SK-N-SH (cell line): ENCODE measurements around the gene SNX12. TPM values are rescaled to one million over a fixed set of nuclear protein-coding genes. Genes with fewer than 3 reads are reported as not detected.
A peak's percentile ranks its signal among the peaks of the same experiment; 100 is the strongest.

Source experiments
- CTCF ChIA-PET: fragments of 300-600, 350-600 bp; formaldehyde crosslinking; extraction: SDS; loops from one replicate; lab custom pipeline; 2021; lab: Yijun Ruan, JAX
- POLR2A ChIA-PET: fragments of 350-600 bp; sonication (Branson Sonifier 250); formaldehyde crosslinking; extraction: SDS; loops from one replicate; lab custom pipeline; 2020; ENCODE audit warnings: antibody characterized with exemption, inconsistent platforms; lab: Yijun Ruan, JAX
- DNase-seq: peaks from one replicate; pipeline ENCODE4 v3.0.0; 2012
- H2AFZ ChIP-seq: fragments of 200-600 bp; sonication (generic); 2 replicates; pipeline ENCODE4 v1.8.1; 2016; ENCODE audit warnings: antibody characterized with exemption, mild to moderate bottlenecking, low read depth
- H3F3A ChIP-seq: fragments of 200-600 bp; sonication (generic); replicated peaks from 2 replicates; pipeline ENCODE3; 2016; ENCODE audit warnings: antibody characterized with exemption, mild to moderate bottlenecking; ENCODE audit not compliant: insufficient read depth
- H3K27ac ChIP-seq, 2 experiments: fragments of 200-500 bp in 1 of 2; fragments of 200-600 bp in 1 of 2; sonication (Bioruptor generic) in 1 of 2; sonication (generic), shearing (Covaris generic) in 1 of 2; 2 replicates each; pipeline versions ENCODE4 v1.5.1 to v1.6.1; 2014 to 2016; ENCODE audit warnings: low read depth in 2 of 2, inconsistent platforms in 1 of 2, low read length in 1 of 2, mild to moderate bottlenecking in 1 of 2, mixed read lengths in 1 of 2
- H3K27me3 ChIP-seq: fragments of 200-600 bp; sonication (generic), shearing (Covaris generic); 2 replicates; pipeline ENCODE4 v1.6.1; 2016; ENCODE audit warnings: mixed run types; ENCODE audit not compliant: insufficient read depth
- H3K36me3 ChIP-seq, 2 experiments: fragments of 200-500 bp in 1 of 2; fragments of 200-600 bp in 1 of 2; sonication (Bioruptor generic) in 1 of 2; sonication (generic) in 1 of 2; replicated peaks in 1 of 2; 2 replicates each; pipeline versions ENCODE3 to v1.5.1; 2014 to 2016; ENCODE audit warnings: low read length in 1 of 2, mild to moderate bottlenecking in 1 of 2; ENCODE audit not compliant: insufficient read depth in 2 of 2, control insufficient read depth in 1 of 2
- H3K4me1 ChIP-seq, 2 experiments: fragments of 200-500 bp in 1 of 2; fragments of 200-600 bp in 1 of 2; sonication (Bioruptor generic) in 1 of 2; sonication (generic), shearing (Covaris generic) in 1 of 2; 2 replicates each; pipeline versions ENCODE4 v1.5.1 to v1.6.1; 2014 to 2016; ENCODE audit warnings: low read depth in 1 of 2, low read length in 1 of 2, mixed run types in 1 of 2; ENCODE audit not compliant: insufficient read depth in 2 of 2, control insufficient read depth in 1 of 2
- H3K4me2 ChIP-seq: fragments of 200-600 bp; sonication (generic), shearing (Covaris generic); 2 replicates; pipeline ENCODE4 v1.6.1; 2017; ENCODE audit warnings: mixed run types
- H3K4me3 ChIP-seq, 2 experiments: fragments of 200-500 bp in 1 of 2; fragments of 200-600 bp in 1 of 2; sonication (Bioruptor generic) in 1 of 2; sonication (generic), shearing (Covaris generic) in 1 of 2; 2 replicates each; pipeline versions ENCODE4 v1.5.1 to v1.8.1; 2014 to 2016; ENCODE audit warnings: low read depth in 2 of 2, inconsistent platforms in 1 of 2, low read length in 1 of 2, mild to moderate bottlenecking in 1 of 2, mixed read lengths in 1 of 2, moderate library complexity in 1 of 2
- H3K79me2 ChIP-seq: fragments of 200-600 bp; sonication (generic); 2 replicates; pipeline ENCODE4 v1.8.1; 2017; ENCODE audit warnings: mild to moderate bottlenecking; ENCODE audit not compliant: insufficient read depth
- H3K9ac ChIP-seq: fragments of 200-600 bp; sonication (generic); 2 replicates; pipeline ENCODE4 v1.6.1; 2017; ENCODE audit warnings: mixed run types
- H3K9me2 ChIP-seq: fragments of 200-600 bp; sonication (generic); 2 replicates; pipeline ENCODE4 v1.6.1; 2017; ENCODE audit warnings: mixed run types
- H3K9me3 ChIP-seq: fragments of 200-600 bp; sonication (generic); 2 replicates; pipeline ENCODE4 v1.6.1; 2017; ENCODE audit warnings: mixed run types, mild to moderate bottlenecking, moderate library complexity
- H4K20me1 ChIP-seq: fragments of 200-600 bp; sonication (generic); 2 replicates; pipeline ENCODE4 v1.6.1; 2017; ENCODE audit warnings: mild to moderate bottlenecking, mixed run types; ENCODE audit not compliant: insufficient read depth
- CHD2 ChIP-seq: fragments of 150-350 bp; IDR thresholded peaks from 2 replicates; pipeline ENCODE4 v1.6.1; 2018; ENCODE audit warnings: low read length; ENCODE audit not compliant: partially characterized antibody
- ELF1 ChIP-seq: IDR thresholded peaks from 2 replicates; pipeline ENCODE4 v1.4.0; 2012
- EP300 ChIP-seq, 2 experiments: IDR thresholded peaks; 2 replicates each; pipeline versions ENCODE4 v1.4.0 to v1.6.1; 2012; ENCODE audit warnings: borderline replicate concordance in 1 of 2, low read depth in 1 of 2, low read length in 1 of 2
- FOSL2 ChIP-seq: IDR thresholded peaks from 2 replicates; pipeline ENCODE4 v1.4.0; 2012; ENCODE audit warnings: low read depth, mild to moderate bottlenecking, moderate library complexity, borderline replicate concordance
- FOXJ3 ChIP-seq: sonication (generic); formaldehyde crosslinking; IDR thresholded peaks from 2 replicates; pipeline ENCODE4 v1.5.1; 2020; ENCODE audit warnings: mild to moderate bottlenecking, missing genetic modification reagents
- FOXM1 ChIP-seq: IDR thresholded peaks from 2 replicates; pipeline ENCODE4 v1.4.0; 2012; ENCODE audit warnings: low read depth, mild to moderate bottlenecking
- GABPA ChIP-seq: IDR thresholded peaks from 2 replicates; pipeline ENCODE4 v1.4.0; 2012; ENCODE audit warnings: low read depth, mild to moderate bottlenecking
- GATA2 ChIP-seq: sonication (generic); formaldehyde crosslinking; IDR thresholded peaks from 2 replicates; pipeline ENCODE4 v1.5.0; 2020; ENCODE audit warnings: mild to moderate bottlenecking, missing genetic modification reagents
- IRF3 ChIP-seq: fragments of 150-350 bp; IDR thresholded peaks from 2 replicates; pipeline ENCODE4 v1.6.1; 2016; ENCODE audit warnings: mild to moderate bottlenecking, low read depth, low read length
- JUND ChIP-seq: IDR thresholded peaks from 2 replicates; pipeline ENCODE4 v1.4.0; 2012
- MEF2A ChIP-seq: IDR thresholded peaks from 2 replicates; pipeline ENCODE4 v1.4.0; 2012; ENCODE audit warnings: low read depth, borderline replicate concordance
- MXI1 ChIP-seq: IDR thresholded peaks from 2 replicates; pipeline ENCODE4 v1.6.1; 2012; ENCODE audit warnings: mild to moderate bottlenecking, low read depth, low read length, improper control_type of control experiment
- NFIC ChIP-seq: IDR thresholded peaks from 2 replicates; pipeline ENCODE4 v1.4.0; 2012; ENCODE audit warnings: borderline replicate concordance
- NRF1 ChIP-seq: IDR thresholded peaks from 2 replicates; pipeline ENCODE4 v1.6.1; 2012; ENCODE audit warnings: low read depth, mild to moderate bottlenecking, low read length
- PBX3 ChIP-seq: IDR thresholded peaks from 2 replicates; pipeline ENCODE4; 2012
- POLR2AphosphoS5 ChIP-seq: IDR thresholded peaks from 2 replicates; pipeline ENCODE4 v1.6.1; 2012; ENCODE audit warnings: low read depth, low read length
- RXRA ChIP-seq: IDR thresholded peaks from 2 replicates; pipeline ENCODE4 v1.4.0; 2012; ENCODE audit warnings: low read depth, mild to moderate bottlenecking, borderline replicate concordance
- SIN3A ChIP-seq: IDR thresholded peaks from 2 replicates; pipeline ENCODE4 v1.6.1; 2012; ENCODE audit warnings: low read depth, mild to moderate bottlenecking, low read length, moderate library complexity, borderline replicate concordance
- TAF1 ChIP-seq: IDR thresholded peaks from 2 replicates; pipeline ENCODE4 v1.6.1; 2012; ENCODE audit warnings: low read depth, mild to moderate bottlenecking, low read length, moderate library complexity, borderline replicate concordance
- TCF12 ChIP-seq: IDR thresholded peaks from 2 replicates; pipeline ENCODE4 v1.4.0; 2012
- USF1 ChIP-seq: IDR thresholded peaks from 2 replicates; pipeline ENCODE4 v1.4.0; 2012; ENCODE audit warnings: low read depth, borderline replicate concordance
- YY1 ChIP-seq: IDR thresholded peaks from 2 replicates; pipeline ENCODE4 v1.4.0; 2012; ENCODE audit warnings: low read depth, mild to moderate bottlenecking
- ZBTB33 ChIP-seq: IDR thresholded peaks from 2 replicates; pipeline ENCODE4 v1.4.0; 2012; ENCODE audit warnings: low read depth, borderline replicate concordance
- WGBS: methylation state at CpG from one replicate; pipeline ENCODE4 v1.1.6; 2017; ENCODE audit warnings: low lambda C conversion rate; 5-methylcytosine and 5-hydroxymethylcytosine counted together
- polyA plus RNA-seq, 3 experiments: library from polyadenylated mRNA; depleted of rRNA; stranded (reverse); fragments of >200 nt; gene quantifications; 2 replicates each; pipeline ENCODE4 v1.2.3, GENCODE V29; 2012
- TF ChIP-seq, protein P1 (sequence below): IDR thresholded peaks from 2 replicates; pipeline ENCODE4 v1.6.1; 2012; ENCODE audit warnings: mild to moderate bottlenecking, low read depth, low read length, moderate library complexity

SNX12 gene
- 39.8 and 51.5 TPM in 2 replicates for polyA plus RNA-seq (2012; rRNA removed)
- polyA plus RNA-seq (2012; cell fraction: cytosol; rRNA removed): 40.3 and 44.1 TPM in 2 replicates
- 27.2 and 35.8 TPM in 2 replicates for polyA plus RNA-seq (2012; cell fraction: nucleus; rRNA removed)

- WGBS: 8% methylated on average over 37 of the region's 73 CpGs
- Histone ChIP-seq H3K4me3 (peak within 1 kb of the TSS; percentile 62 to 71), H3K27ac (peak within 1 kb of the TSS; percentile 65 to 81), H2AFZ (peak within 1 kb of the TSS; percentile 70), H3K9ac (peak within 1 kb of the TSS; percentile 78), H3K9me2 (no peaks in the 10 kb centered on the region), H3K4me1 (no peaks in the 10 kb centered on the region), H3K4me2 (peak within 1 kb of the TSS; percentile 67), H3K27me3 (peaks cover 6% of the 10 kb centered on the region; the same call in 1 of the 2 replicates), H3K79me2 (peaks cover 44% of the 10 kb centered on the region), H4K20me1 (no peaks in the 10 kb centered on the region), H3K9me3 (no peaks in the 10 kb centered on the region; the same call in 1 of the 2 replicates), H3K36me3 (peaks cover 0 to 6% of the 10 kb centered on the region in 2 experiments), H3F3A (no peaks in the 10 kb centered on the region)
- peak; percentile 88 for DNase-seq
- ChIA-PET CTCF (interaction anchor here (1.3 kb wide), 1 partner anchor 61 kb away, joined by 3 read pairs; no protein-coding TSS in a partner anchor), POLR2A (interaction anchor here (0.6 kb wide), 1 partner anchor 111 kb away, joined by 4 read pairs; no protein-coding TSS in a partner anchor)
- TF ChIP-seq TAF1: 0 out of 2 replicates have a peak, but pooled peaks have one; percentile 10
- peak; percentile 92 for TF ChIP-seq ELF1
- no peak for TF ChIP-seq GATA2 (CRISPR knock-in tag)
- no peak for TF ChIP-seq FOXJ3
- TF ChIP-seq FOSL2: peak; percentile 33
- 0 out of 2 replicates have a peak, but pooled peaks have one; percentile 32 for TF ChIP-seq ZBTB33
- TF ChIP-seq NRF1: peak; percentile 74
- TF ChIP-seq MEF2A: no peak
- 0 out of 2 replicates have a peak, but pooled peaks have one; percentile 30 for TF ChIP-seq IRF3
- no peak for TF ChIP-seq RXRA
- TF ChIP-seq MXI1: no peak
- TF ChIP-seq, protein P1, sequence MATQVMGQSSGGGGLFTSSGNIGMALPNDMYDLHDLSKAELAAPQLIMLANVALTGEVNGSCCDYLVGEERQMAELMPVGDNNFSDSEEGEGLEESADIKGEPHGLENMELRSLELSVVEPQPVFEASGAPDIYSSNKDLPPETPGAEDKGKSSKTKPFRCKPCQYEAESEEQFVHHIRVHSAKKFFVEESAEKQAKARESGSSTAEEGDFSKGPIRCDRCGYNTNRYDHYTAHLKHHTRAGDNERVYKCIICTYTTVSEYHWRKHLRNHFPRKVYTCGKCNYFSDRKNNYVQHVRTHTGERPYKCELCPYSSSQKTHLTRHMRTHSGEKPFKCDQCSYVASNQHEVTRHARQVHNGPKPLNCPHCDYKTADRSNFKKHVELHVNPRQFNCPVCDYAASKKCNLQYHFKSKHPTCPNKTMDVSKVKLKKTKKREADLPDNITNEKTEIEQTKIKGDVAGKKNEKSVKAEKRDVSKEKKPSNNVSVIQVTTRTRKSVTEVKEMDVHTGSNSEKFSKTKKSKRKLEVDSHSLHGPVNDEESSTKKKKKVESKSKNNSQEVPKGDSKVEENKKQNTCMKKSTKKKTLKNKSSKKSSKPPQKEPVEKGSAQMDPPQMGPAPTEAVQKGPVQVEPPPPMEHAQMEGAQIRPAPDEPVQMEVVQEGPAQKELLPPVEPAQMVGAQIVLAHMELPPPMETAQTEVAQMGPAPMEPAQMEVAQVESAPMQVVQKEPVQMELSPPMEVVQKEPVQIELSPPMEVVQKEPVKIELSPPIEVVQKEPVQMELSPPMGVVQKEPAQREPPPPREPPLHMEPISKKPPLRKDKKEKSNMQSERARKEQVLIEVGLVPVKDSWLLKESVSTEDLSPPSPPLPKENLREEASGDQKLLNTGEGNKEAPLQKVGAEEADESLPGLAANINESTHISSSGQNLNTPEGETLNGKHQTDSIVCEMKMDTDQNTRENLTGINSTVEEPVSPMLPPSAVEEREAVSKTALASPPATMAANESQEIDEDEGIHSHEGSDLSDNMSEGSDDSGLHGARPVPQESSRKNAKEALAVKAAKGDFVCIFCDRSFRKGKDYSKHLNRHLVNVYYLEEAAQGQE: no peak
- TF ChIP-seq TCF12: no peak
- peak; percentile 77; the same call in 1 of the 2 replicates for TF ChIP-seq YY1
- no peak for TF ChIP-seq NFIC
- TF ChIP-seq PBX3: peak; percentile 91
- peak; percentile 69 for TF ChIP-seq POLR2AphosphoS5
- 0 out of 2 replicates have a peak, but pooled peaks have one; percentile 25 for TF ChIP-seq GABPA
- TF ChIP-seq CHD2: peak; percentile 20
- no peak for TF ChIP-seq EP300 (IDR thresholded peaks at IDR 0.05; ENCODE audit: borderline replicate concordance in 1 of 2, low read depth in 1 of 2, low read length in 1 of 2)
- peak; percentile 56 for TF ChIP-seq USF1
- TF ChIP-seq FOXM1: no peak
- TF ChIP-seq SIN3A: no peak; the same call in 1 of the 2 replicates
- TF ChIP-seq JUND: peak; percentile 6; the same call in 1 of the 2 replicates
Measured at GRCh38 chrX:71068044-71068918, at the start of gene SNX12. TSS of gene SNX12 (minus strand) at chrX:71068334. CDS start at chrX:71068306, 28 bp downstream.
